NCI-H2081 treated with DMSO at 0.1 percent for 48 hours (cell line): ENCODE data around the gene TMEM256.
A peak's percentile ranks its signal among the peaks of the same experiment; 100 is the strongest.

Experiments used
- DNase-seq: peaks from one replicate; lab custom pipeline; 2025; lab: John Stamatoyannopoulos, UW

Gene TMEM256

GRCh38 chr17:7403977-7404736 lies at the start of gene TMEM256:
TSS of gene TMEM256 (minus strand) at chr17:7404097. CDS start at chr17:7404084, 13 bp downstream.
- DNase-seq, result peak; percentile 91

GRCh38 chr17:7448461-7448860 lies 44.6 kb upstream of the TMEM256 start:
- DNase-seq, result no peak

GRCh38 chr17:7445619-7445968 lies 41.7 kb upstream of the TMEM256 start:
- DNase-seq, result no peak

- DNase-seq, result no peak
Observed at GRCh38 chr17:7444682-7445618, 41.1 kb upstream of the TMEM256 start, which contains the start of gene CHRNB1. TSS of gene CHRNB1 (plus strand) at chr17:7445061. CDS start at chr17:7445128, 67 bp downstream.

- DNase-seq, result no peak
Observed at GRCh38 chr17:7443499-7444485, 39.9 kb upstream of the TMEM256 start.

- no peak for DNase-seq
Observed at GRCh38 chr17:7442142-7442541, 38.2 kb upstream of the TMEM256 start.

- DNase-seq, result no peak
Observed at GRCh38 chr17:7441266-7441665, 37.4 kb upstream of the TMEM256 start.

- DNase-seq, result no peak
Observed at GRCh38 chr17:7440834-7441195, 36.9 kb upstream of the TMEM256 start.

- DNase-seq, result no peak
Observed at GRCh38 chr17:7440113-7440833, 36.4 kb upstream of the TMEM256 start.

- no peak for DNase-seq
Observed at GRCh38 chr17:7439462-7440112, 35.7 kb upstream of the TMEM256 start, which contains the start of gene FGF11. TSS of gene FGF11 (plus strand) at chr17:7439512. CDS start at chr17:7439621, 109 bp downstream.

GRCh38 chr17:7438656-7439460 lies 35.0 kb upstream of the TMEM256 start:
- no peak for DNase-seq

- DNase-seq, result no peak
Observed at GRCh38 chr17:7437950-7438614, 34.2 kb upstream of the TMEM256 start.

- DNase-seq, result no peak
Observed at GRCh38 chr17:7437369-7437863, 33.5 kb upstream of the TMEM256 start.

- no peak for DNase-seq
Observed at GRCh38 chr17:7436556-7437368, 32.9 kb upstream of the TMEM256 start.

GRCh38 chr17:7435676-7436555 lies 32.0 kb upstream of the TMEM256 start:
- DNase-seq, result no peak

GRCh38 chr17:7432296-7432695 lies 28.4 kb upstream of the TMEM256 start:
- no peak for DNase-seq

- no peak for DNase-seq
Observed at GRCh38 chr17:7431231-7431630, 27.3 kb upstream of the TMEM256 start.
